ENCODE data around the gene FAM181A.

FAM181A gene

DNA sequence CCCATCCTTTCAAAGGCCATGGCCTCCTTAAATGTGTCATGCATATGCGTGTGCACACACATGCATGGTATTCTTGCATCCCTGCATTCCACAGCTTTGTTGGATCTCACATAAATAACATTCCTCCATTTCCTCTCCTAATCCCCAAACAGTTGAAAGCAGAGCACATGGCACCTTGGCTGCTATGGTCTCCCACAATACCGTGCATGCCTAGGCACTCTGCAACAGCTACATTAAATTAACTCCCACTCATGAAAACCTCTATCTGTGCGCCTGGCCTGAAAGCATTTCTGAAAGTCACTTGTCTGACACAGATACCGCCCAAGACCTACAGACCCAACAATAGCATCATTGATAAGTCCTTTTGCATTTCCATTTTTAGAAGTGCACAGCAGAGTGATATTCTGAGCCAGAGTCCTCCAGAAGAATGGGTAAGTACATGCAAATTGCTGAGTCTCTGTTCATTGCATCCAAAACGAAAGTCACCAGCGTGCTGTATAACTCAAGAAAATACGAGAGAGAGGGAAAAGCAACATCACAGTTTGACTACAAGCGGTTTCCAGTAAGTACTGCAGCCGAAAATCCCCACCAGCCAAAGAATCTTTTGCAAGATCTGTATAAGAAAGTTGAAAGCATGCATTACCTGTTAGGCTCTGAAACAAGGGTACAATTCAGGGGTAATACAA, 48.8 kb downstream of the FAM181A start:
- H4K20me1 ChIP-seq (ENCODE audit: low read depth, low read length) = no peaks in the 10 kb centered on the region
- H3K9ac ChIP-seq (ENCODE audit: low read length) = peak overlapping the region; percentile 66
- H3K4me3 ChIP-seq (ENCODE audit: insufficient read depth, low read length, poor library complexity, severe bottlenecking) = peak overlapping the region; percentile 32
- peaks cover 2% of the 10 kb centered on the region; the same call in 1 of the 2 replicates for H3K36me3 ChIP-seq (ENCODE audit: low read length)
- peak overlapping the region; percentile 99 for H3K27ac ChIP-seq (ENCODE audit: low read depth, low read length)
- no peak for TF ChIP-seq EZH2phosphoT487 (conservative IDR thresholded peaks at IDR 0.05; ENCODE audit: low read length)
- TF ChIP-seq, protein P1, sequence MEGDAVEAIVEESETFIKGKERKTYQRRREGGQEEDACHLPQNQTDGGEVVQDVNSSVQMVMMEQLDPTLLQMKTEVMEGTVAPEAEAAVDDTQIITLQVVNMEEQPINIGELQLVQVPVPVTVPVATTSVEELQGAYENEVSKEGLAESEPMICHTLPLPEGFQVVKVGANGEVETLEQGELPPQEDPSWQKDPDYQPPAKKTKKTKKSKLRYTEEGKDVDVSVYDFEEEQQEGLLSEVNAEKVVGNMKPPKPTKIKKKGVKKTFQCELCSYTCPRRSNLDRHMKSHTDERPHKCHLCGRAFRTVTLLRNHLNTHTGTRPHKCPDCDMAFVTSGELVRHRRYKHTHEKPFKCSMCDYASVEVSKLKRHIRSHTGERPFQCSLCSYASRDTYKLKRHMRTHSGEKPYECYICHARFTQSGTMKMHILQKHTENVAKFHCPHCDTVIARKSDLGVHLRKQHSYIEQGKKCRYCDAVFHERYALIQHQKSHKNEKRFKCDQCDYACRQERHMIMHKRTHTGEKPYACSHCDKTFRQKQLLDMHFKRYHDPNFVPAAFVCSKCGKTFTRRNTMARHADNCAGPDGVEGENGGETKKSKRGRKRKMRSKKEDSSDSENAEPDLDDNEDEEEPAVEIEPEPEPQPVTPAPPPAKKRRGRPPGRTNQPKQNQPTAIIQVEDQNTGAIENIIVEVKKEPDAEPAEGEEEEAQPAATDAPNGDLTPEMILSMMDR (IDR thresholded peaks at IDR 0.05; ENCODE audit: insufficient read depth, low read length, poor library complexity, severe bottlenecking) = no peak
- no peak overlapping the region for H2AFZ ChIP-seq (ENCODE audit: low read depth, low read length, severe bottlenecking)
- peaks cover 67% of the 10 kb centered on the region for H3F3A ChIP-seq (ENCODE audit: insufficient read depth)
- H3K9me2 ChIP-seq (replicated peaks; ENCODE audit: insufficient read depth, low read length) = no peaks in the 10 kb centered on the region
- H3K79me2 ChIP-seq (ENCODE audit: insufficient read depth, low read length) = peaks cover 8% of the 10 kb centered on the region
- H3K9me3 ChIP-seq (ENCODE audit: insufficient read depth, low read length) = peaks cover 8% of the 10 kb centered on the region; the same call in 1 of the 2 replicates
- peak overlapping the region; percentile 75 for H3K4me2 ChIP-seq (ENCODE audit: low read depth, low read length, poor library complexity, severe bottlenecking)
- H3K27me3 ChIP-seq (ENCODE audit: low read length) = no peaks in the 10 kb centered on the region

DNA sequence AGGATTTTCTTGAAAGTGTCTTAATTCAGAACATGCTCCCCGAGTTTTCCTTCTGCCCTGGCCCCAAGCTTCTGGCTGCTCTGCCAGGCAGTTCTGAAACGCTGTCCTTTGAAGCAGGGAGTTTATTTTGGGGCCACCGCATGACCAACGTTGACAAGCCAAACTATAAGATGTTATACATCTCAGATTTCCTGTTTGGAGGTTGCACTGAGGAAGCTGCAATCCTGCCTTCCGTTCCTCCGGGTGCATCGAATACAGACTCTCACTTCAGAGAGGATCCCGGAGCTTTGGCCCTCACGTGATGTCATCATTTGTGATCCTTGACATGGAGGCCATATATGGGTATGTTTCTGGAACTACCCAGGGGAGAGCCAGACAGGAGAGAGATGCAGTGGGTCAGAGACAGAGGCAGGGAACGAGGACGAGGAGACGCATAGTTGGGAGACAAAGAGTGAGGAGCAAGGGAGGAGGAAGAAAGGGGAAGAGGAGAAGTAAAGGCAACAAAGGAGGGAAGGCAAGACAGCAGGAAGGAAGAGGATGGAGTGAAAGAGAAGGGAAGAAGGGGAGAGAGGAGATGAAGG, 49.4 kb downstream of the FAM181A start, which contains the start of gene ASB2:
Gene ASB2 (minus strand): TSS at position 94 of the 581 bp plus-strand sequence. CDS start 12,031 bp downstream, outside the sequence.
- peaks cover 61% of the 10 kb centered on the region for H3F3A ChIP-seq (ENCODE audit: insufficient read depth)
- peaks cover 8% of the 10 kb centered on the region; the same call in 1 of the 2 replicates for H3K9me3 ChIP-seq (ENCODE audit: insufficient read depth, low read length)
- H3K4me3 ChIP-seq (ENCODE audit: insufficient read depth, low read length, poor library complexity, severe bottlenecking) = peak within 1 kb of the TSS; percentile 32
- TF ChIP-seq, protein P1 (IDR thresholded peaks at IDR 0.05; ENCODE audit: insufficient read depth, low read length, poor library complexity, severe bottlenecking) = no peak
- TF ChIP-seq EZH2phosphoT487 (conservative IDR thresholded peaks at IDR 0.05; ENCODE audit: low read length) = no peak
- no peak within 1 kb of the TSS for H2AFZ ChIP-seq (ENCODE audit: low read depth, low read length, severe bottlenecking)
- peak within 1 kb of the TSS; percentile 66 for H3K9ac ChIP-seq (ENCODE audit: low read length)
- H3K36me3 ChIP-seq (ENCODE audit: low read length) = peaks cover 2% of the 10 kb centered on the region; the same call in 1 of the 2 replicates
- no peaks in the 10 kb centered on the region for H3K9me2 ChIP-seq (replicated peaks; ENCODE audit: insufficient read depth, low read length)
- no peaks in the 10 kb centered on the region for H3K27me3 ChIP-seq (ENCODE audit: low read length)
- H3K79me2 ChIP-seq (ENCODE audit: insufficient read depth, low read length) = peaks cover 8% of the 10 kb centered on the region
- H3K27ac ChIP-seq (ENCODE audit: low read depth, low read length) = peak within 1 kb of the TSS; percentile 99
- no peaks in the 10 kb centered on the region for H4K20me1 ChIP-seq (ENCODE audit: low read depth, low read length)
- peak within 1 kb of the TSS; percentile 75 for H3K4me2 ChIP-seq (ENCODE audit: low read depth, low read length, poor library complexity, severe bottlenecking)

DNA sequence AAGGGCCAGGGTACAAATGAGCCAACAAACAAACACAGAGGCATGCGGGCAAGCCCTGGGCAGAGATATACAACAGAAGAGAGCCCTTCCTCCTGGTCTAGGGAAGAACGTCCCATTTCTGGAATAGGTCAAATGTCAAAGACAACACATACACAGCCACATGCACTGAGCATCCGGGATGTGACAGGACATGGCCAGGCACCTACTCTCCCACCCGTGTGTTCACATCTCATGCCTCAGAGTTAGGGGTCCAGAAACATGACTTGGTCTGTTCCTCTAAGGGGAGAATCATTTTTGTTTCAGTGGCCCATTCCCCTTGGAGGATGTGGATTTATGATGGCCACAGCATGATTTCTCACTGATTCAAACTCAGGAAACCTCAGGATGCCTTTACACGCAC, 50.0 kb downstream of the FAM181A start:
- Histone ChIP-seq H4K20me1 (ENCODE audit: low read depth, low read length) (no peaks in the 10 kb centered on the region), H3K9ac (ENCODE audit: low read length) (peak overlapping the region; percentile 66), H3K9me2 (replicated peaks; ENCODE audit: insufficient read depth, low read length) (no peaks in the 10 kb centered on the region), H3K9me3 (ENCODE audit: insufficient read depth, low read length) (peaks cover 8% of the 10 kb centered on the region; the same call in 1 of the 2 replicates), H3K27me3 (ENCODE audit: low read length) (no peaks in the 10 kb centered on the region), H3K4me3 (ENCODE audit: insufficient read depth, low read length, poor library complexity, severe bottlenecking) (peak overlapping the region; percentile 32), H3F3A (ENCODE audit: insufficient read depth) (peaks cover 55% of the 10 kb centered on the region), H3K79me2 (ENCODE audit: insufficient read depth, low read length) (peaks cover 8% of the 10 kb centered on the region), H3K4me2 (ENCODE audit: low read depth, low read length, poor library complexity, severe bottlenecking) (peak overlapping the region; percentile 75), H3K27ac (ENCODE audit: low read depth, low read length) (peak overlapping the region; percentile 99), H2AFZ (ENCODE audit: low read depth, low read length, severe bottlenecking) (no peak overlapping the region), H3K36me3 (ENCODE audit: low read length) (peaks cover 2% of the 10 kb centered on the region; the same call in 1 of the 2 replicates)
- TF ChIP-seq EZH2phosphoT487 (conservative IDR thresholded peaks at IDR 0.05; ENCODE audit: low read length) = no peak
- TF ChIP-seq, protein P1 (IDR thresholded peaks at IDR 0.05; ENCODE audit: insufficient read depth, low read length, poor library complexity, severe bottlenecking) = no peak
